NOMO-1 (cell line): ENCODE measurements around the gene ADAM15.

ENCODE experiments used
- DNase-seq, 2 experiments: peaks; one replicate each; lab custom pipeline; 2025; ENCODE audit not compliant: unreplicated experiment in 2 of 2; lab: John Stamatoyannopoulos, UW

ADAM15 gene

DNA sequence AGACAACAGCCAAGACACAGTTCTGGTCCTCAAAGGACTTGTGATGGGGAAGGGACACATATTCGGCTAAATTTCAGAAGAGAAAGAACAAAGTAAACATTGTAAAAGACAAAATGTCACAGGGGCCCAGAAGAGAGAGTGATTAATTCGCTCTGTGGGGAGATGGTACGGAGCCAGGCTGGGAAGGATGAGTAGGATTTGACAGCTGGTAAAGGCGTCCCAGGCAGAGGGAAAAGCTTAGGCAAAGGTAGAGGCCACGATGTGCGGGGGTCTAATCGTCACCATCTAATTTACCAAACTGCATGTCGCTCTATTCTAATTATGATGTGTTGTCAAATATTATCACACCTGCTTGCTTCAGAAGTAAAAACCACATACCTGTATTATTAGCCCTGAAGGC is 59.3 kb downstream of the ADAM15 start:
- DNase-seq = no peak

DNA sequence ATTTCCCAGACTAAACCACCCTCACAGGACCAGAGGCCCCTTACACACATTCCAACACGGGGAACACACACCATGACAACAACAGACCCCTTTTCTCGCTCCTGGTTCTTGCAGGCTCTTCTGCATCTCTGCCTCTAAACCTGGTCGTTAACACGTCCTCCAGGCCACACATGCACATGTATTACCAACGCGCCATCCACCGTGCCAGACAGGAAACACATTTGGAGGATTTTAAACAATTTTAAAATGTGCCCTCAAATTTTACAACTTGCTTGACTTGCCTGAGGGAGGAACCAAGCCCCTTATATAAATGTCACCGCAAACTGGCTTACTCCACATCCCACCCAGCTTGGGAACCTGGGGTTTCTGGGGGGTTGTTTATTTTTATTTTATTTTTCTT is 59.7 kb downstream of the ADAM15 start:
- no peak for DNase-seq
